Stimulated activated naive CD4-positive, alpha-beta T cell treated with Interleukin-2 at 50 U/mL for 16 hours (primary cell): ENCODE data around the gene MAGI2.

ENCODE experiments used
- DNase-seq: peaks from one replicate; lab custom pipeline; 2025; lab: John Stamatoyannopoulos, UW

The MAGI2 gene

DNA sequence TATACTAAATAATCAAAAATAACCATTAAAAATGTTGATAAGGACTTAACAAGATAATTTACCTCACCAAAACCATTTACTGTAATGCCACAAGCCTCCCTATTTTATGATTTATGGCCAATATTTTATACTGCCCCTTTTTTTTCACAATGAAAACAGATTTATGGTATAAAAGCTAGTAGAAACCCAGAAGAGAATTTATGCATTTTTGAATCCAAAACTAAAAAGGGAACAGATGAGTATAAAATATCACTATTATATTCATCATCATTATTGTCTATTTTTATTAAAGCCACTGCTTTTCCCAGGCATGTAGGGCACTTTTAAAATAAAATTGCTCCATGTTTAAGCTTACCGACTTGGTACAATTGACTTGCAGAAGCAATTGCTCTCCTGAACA is 1229.9 kb downstream of the MAGI2 start:
- no peak for DNase-seq

DNA sequence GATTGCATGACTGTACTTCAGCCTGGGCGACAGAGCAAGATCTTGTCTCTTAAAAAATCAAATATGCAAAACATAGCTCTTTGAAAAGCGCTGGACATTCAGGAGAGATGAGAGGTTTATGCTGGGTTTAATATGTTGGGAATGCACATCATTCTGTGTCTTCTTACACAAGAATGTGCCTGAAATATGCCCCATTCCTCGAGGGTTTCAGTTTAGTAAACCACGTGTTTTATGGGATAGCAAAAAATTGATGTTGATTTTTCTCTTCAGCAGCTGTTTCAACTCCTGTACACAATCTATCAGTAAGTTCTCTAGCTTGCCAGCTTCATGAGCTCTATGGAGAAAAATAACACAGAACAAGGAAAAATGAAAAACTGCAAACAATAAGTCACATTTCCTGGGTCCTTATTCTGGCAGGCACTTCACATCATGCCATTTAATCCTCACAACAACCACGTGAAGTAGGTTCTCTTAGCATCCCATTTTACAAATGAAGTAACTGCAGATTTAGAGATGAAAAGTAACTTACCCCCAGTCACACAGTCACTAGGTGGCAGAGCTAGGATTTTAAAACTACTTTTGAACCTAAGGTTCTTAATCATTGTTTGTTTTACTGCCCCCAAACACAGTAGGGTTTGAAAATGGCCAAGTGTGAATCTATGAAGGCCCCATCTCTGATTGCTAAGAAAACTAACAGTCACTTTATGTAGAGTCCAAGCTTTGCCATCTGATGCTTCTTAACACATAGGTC is 1231.3 kb downstream of the MAGI2 start:
- no peak for DNase-seq

DNA sequence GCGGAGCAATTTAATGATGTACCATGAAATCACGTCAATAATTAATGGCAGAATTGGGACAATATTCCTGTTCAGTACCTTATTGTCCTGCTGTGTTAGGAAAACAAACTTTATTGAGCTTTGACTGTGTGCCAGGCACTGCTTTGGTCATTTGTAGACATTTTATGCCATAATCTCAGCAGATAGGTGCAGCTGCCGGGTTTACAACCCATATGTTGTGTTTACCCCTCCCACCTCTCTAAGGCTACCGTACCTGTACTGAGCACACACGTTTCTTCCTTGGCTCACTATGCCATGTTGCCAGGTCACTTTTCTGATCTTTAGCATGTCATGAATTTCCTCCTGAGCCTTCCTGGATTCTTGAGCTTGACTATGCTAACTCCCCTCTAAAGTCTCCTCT is 1232.7 kb downstream of the MAGI2 start:
- no peak for DNase-seq

DNA sequence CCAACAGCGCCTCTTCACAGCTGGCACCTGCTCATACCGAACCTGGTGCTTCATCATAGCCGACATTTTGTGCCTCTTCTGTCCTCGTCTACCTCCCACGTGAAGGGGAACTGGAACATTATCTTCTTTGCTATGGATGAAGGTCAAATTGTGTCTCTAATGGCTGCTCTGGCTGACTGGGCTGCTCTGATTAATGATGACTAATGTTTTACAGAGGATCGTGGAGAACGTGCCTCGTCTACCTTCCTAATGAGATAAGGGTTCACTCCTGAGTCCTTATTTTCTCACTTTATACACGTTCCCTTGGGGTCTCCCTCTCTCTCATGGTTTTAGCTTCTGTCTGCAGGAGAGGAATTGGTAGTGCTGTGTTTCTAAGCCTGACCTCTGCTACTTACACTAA is 1234.6 kb downstream of the MAGI2 start:
- DNase-seq: no peak

DNA sequence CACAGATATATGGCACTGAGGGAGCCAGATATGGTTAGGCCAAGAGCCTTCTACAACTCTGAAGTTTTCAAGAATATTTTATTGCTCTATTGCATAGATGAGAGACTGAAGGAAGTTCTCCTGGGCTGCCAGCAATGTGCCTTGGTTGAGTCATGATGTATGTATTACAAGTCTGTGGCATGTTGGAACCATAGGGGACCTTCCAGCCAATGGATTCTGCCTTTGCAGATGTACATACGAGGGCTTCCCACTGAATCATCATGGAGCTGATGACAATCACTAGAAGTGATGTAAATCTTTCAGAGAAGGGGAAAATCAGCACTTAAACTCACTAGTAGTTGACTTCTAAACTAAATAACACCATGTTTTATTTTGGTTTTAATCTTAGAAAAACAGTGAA is 1235.4 kb downstream of the MAGI2 start:
- DNase-seq: no peak

DNA sequence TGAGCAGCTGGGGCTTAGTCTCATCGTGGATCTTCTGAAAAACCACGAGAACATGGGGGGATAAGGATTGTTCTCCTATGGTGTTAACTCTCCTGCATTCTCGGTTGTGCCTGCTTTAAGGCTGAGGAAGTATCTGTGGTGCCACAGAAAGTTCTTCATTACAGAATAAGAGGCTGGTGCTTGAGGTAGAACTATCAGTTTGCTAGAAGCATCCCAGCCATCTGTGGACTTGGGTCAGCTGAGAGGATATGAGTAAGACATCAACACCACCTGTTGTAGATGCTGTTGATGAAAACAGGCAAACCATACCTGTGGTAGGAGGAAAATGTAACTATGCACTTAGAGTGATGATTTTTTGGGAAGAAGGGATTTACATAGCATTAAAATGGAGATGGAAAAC is 1238.3 kb downstream of the MAGI2 start:
- DNase-seq: no peak

- DNase-seq: no peak
Observed at GRCh38 chr7:78213402-78213801, 1240.1 kb downstream of the MAGI2 start.

DNA sequence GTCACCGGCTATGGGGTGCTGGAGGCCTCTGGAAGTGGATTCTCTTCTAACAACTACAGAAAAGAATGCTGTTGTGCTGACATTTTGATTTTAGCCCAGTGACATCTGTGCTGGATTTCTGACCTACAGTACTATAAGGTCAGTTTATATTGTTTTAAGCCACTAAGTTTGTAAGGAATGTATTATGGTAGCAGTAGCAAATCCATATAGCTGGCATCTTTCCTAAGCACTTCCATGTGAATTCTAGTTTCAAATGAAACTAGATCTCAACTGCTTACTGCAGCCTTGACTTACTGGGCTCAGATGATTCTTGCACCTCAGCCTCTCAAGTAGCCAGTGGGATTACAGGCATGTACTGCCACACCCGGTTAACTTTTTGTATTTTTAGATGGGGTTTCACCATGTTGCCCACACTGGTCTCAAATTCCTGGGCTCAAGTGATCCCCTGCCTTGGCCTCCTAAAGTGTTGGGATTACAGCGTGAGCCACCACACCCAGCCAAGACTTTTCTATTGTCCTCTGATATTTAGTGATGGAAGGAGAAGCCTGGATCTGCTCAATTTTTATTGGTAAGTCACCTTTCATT is 1240.9 kb downstream of the MAGI2 start:
- no peak for DNase-seq

DNA sequence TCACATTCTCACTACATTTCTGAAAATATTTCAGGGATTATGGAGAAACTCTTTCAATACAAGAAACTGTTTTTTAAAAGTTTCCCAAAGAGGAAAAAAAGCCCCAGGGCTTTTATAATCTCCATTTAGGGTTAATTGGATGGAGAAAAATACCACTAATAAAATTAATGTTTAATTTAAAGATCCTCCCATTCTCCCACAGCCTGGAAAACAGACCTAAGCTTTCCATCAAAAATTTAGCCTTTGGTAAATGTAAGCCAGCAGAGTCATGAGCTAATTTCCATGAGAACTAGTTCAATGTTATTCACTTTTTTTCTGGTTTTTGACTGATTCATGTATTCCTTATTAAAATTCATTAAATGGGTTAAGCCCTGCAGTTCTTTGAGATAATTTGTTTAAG is 1246.2 kb downstream of the MAGI2 start:
- no peak for DNase-seq

- DNase-seq: no peak
Observed at GRCh38 chr7:78206769-78207168, 1246.7 kb downstream of the MAGI2 start.

GRCh38 chr7:78203042-78203720 is 1250.3 kb downstream of the MAGI2 start:
- DNase-seq: no peak

- no peak for DNase-seq
Observed at GRCh38 chr7:78198756-78199155, 1254.7 kb downstream of the MAGI2 start.

GRCh38 chr7:78197447-78197846 is 1256.0 kb downstream of the MAGI2 start:
- DNase-seq: no peak

DNA sequence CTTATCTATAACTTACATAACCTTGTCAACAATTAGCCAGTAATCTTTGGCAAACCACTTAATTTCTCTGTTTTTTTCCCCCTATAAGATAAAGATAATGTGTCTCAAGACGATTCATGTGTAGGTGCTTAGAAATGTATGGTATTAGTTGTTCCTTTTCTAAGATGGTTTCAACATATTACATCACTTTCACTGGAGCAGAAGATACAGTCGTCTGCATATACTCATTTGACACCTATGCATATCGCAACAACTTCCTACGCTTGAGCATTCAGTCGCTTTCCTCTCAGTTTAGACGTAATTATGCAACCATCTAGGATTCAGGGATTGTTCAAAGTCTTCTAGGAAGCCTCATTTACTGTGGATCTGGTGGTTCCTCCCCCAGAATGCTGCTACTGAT is 1258.2 kb downstream of the MAGI2 start:
- DNase-seq: no peak

DNA sequence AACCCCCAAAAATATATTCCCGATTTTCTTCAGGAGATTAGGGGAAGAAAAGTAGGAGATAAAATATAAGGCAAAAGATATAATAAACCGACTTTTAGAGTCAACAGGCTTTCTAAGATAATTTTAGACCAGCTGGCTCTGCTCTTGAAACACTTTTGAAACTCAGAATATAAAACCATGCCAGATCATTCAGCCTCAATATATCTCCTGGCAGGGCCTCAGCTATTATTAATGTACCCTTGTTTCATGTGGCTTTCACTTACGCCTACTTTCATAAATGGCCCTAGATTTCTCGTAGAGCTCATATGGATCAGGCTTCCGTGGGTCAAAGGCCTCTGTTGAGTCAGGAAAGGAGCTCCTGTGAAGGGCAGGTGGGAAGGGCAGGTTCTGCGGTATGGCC is 1258.9 kb downstream of the MAGI2 start:
- DNase-seq: no peak

- DNase-seq: no peak
Observed at GRCh38 chr7:78191475-78192079, 1261.9 kb downstream of the MAGI2 start.

DNA sequence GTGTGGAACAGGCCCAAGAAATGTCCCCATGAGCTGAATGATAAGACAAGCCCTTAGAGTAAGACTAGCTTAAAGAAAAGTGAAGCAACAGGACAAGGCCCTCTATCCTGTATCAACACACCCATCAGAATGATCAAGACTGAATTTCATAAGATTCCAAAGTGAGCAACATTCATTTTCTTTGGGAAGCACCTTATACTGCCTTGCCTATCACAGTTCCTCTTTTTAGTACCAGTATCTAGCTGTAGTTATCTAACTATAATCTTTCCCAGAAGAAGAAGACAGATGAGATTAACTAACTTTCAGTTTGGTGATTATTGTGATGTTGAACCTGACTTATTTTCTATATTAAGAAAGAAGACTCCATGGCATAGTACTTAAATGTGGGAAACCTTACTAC is 1263.7 kb downstream of the MAGI2 start:
- no peak for DNase-seq

- no peak for DNase-seq
Observed at GRCh38 chr7:78185149-78185745, 1268.2 kb downstream of the MAGI2 start.

GRCh38 chr7:78184299-78184698 is 1269.2 kb downstream of the MAGI2 start:
- DNase-seq: no peak

- DNase-seq: no peak
Observed at GRCh38 chr7:78179827-78180477, 1273.5 kb downstream of the MAGI2 start.

DNA sequence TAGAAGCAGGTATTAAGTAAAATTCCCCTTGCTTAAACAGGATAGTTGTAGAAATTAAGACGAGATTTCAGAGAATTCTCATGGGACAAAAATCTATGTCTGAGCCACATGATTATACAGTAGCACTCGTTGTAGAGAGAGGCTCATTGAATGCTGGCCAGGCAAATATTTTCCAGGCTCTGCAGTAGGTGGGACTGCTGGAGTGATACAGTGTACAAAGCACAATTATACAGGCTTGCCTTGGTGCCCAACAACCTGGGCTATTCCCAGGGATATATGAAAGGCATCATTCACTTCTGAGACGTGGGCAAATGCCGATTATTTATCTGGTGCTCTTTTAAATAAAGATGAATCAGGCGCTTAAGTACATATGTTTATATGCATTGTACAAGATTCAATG is 1274.3 kb downstream of the MAGI2 start:
- no peak for DNase-seq

DNA sequence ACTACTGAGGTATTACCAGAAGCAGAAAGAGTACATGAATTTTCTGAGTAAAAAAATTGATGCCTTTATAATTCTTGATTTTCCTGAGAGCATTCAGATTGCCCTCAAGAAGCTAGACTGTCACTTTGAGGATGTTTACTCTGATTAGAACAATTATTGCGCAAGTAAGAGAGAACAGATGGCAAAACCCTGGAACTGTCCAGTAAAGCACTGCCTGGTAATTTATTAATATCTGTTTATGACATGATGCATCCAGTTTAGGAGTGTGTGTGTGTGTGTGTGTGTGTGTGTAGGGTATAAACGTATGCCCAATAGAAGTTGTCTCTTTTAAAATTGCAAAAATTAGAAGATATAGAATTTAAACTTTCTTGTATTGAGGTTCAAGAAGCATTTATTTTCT is 1275.1 kb downstream of the MAGI2 start:
- DNase-seq: no peak
